ENCODE measurements around the gene NAALADL1. TPM values are rescaled to one million over a fixed set of nuclear protein-coding genes. Genes with fewer than 3 reads are reported as not detected.
A peak's percentile ranks its signal among the peaks of the same experiment; 100 is the strongest.

Gene NAALADL1
- total and polyA plus RNA-seq, 9 of the 15 experiments (the other 6 are each of a cell fraction or from before 2014, with no cell fraction given): 0.06 to 0.72 (median 0.22) TPM; not detected in 4

DNA sequence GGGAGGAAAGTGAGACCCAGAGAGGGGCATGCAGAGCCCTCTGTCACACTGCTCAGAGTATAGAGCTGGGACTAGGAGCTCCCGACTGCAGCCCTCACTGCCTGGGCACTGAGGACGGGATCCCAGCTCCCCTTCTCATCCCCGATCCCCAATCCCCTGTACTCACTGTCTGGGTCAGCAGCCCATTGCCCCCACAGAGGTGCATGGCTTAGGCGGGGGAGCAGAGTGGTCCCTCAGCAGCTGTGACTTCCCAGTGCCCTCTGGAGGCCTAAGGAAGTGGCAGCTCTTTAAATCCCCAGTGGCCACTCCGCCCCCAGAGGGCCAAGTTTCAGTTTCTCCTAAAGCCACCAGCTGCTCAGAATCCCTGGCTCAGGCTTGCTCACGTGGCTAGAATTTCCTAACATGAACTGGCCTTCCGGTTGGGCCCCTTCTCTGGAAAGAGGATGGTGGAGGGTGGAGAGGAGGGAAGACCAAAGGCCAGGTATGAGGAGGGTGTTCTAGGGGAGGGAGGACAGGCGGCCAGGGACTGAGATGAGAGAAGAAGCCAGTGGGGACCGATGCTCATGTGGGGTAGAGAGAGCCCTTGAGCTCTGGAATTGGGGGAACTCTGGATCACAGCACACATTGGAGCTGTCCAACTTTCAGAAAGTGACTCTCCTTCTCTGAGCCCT is 61.5 kb downstream of the NAALADL1 start, which contains the start of gene BATF2 (continued):
- TF ChIP-seq ESRRB (CRISPR knock-in tag; IDR thresholded peaks at IDR 0.05; ENCODE audit: borderline replicate concordance) (no peak), ZNF347 (CRISPR knock-in tag; IDR thresholded peaks at IDR 0.05; ENCODE audit: low read depth) (no peak), DACH1 (IDR thresholded peaks at IDR 0.05; ENCODE audit: partially characterized antibody) (peak; percentile 78), BCOR (IDR thresholded peaks at IDR 0.05) (0 out of 2 replicates have a peak, but pooled peaks have one; percentile 11), HOXB6 (CRISPR knock-in tag; IDR thresholded peaks at IDR 0.05; ENCODE audit: borderline replicate concordance) (no peak), TOE1 (IDR thresholded peaks at IDR 0.05; ENCODE audit: borderline replicate concordance) (peak; percentile 58), TOE1 (CRISPR knock-in tag; IDR thresholded peaks at IDR 0.05; ENCODE audit: borderline replicate concordance, low read depth) (no peak), MTA2 (IDR thresholded peaks at IDR 0.05; ENCODE audit: low read depth) (no peak), ZNF76 (CRISPR knock-in tag; IDR thresholded peaks at IDR 0.05; ENCODE audit: borderline replicate concordance) (no peak), SRSF9 (IDR thresholded peaks at IDR 0.05; ENCODE audit: borderline replicate concordance, low read depth, low read length) (no peak), ZC3H8 (IDR thresholded peaks at IDR 0.05) (no peak), NBN (IDR thresholded peaks at IDR 0.05; ENCODE audit: low read depth) (peak; percentile 18; the same call in 1 of the 2 replicates), KLF1 (tag; IDR thresholded peaks at IDR 0.05) (no peak), SMARCE1 (IDR thresholded peaks at IDR 0.05) (0 out of 2 replicates have a peak, but pooled peaks have one; percentile 36), MAFK (IDR thresholded peaks at IDR 0.05; ENCODE audit: low read length) (no peak), RBM22 (IDR thresholded peaks at IDR 0.05; ENCODE audit: low read depth, low read length, poor library complexity, severe bottlenecking) (no peak), ZNF239 (CRISPR knock-in tag; IDR thresholded peaks at IDR 0.05) (peak; percentile 27; the same call in 1 of the 2 replicates), NCOA4 (IDR thresholded peaks at IDR 0.05; ENCODE audit: partially characterized antibody) (no peak)
- TF ChIP-seq, protein P1, sequence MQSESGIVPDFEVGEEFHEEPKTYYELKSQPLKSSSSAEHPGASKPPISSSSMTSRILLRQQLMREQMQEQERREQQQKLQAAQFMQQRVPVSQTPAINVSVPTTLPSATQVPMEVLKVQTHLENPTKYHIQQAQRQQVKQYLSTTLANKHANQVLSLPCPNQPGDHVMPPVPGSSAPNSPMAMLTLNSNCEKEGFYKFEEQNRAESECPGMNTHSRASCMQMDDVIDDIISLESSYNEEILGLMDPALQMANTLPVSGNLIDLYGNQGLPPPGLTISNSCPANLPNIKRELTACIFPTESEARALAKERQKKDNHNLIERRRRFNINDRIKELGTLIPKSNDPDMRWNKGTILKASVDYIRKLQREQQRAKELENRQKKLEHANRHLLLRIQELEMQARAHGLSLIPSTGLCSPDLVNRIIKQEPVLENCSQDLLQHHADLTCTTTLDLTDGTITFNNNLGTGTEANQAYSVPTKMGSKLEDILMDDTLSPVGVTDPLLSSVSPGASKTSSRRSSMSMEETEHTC (IDR thresholded peaks at IDR 0.05): no peak
- TF ChIP-seq, protein P2, sequence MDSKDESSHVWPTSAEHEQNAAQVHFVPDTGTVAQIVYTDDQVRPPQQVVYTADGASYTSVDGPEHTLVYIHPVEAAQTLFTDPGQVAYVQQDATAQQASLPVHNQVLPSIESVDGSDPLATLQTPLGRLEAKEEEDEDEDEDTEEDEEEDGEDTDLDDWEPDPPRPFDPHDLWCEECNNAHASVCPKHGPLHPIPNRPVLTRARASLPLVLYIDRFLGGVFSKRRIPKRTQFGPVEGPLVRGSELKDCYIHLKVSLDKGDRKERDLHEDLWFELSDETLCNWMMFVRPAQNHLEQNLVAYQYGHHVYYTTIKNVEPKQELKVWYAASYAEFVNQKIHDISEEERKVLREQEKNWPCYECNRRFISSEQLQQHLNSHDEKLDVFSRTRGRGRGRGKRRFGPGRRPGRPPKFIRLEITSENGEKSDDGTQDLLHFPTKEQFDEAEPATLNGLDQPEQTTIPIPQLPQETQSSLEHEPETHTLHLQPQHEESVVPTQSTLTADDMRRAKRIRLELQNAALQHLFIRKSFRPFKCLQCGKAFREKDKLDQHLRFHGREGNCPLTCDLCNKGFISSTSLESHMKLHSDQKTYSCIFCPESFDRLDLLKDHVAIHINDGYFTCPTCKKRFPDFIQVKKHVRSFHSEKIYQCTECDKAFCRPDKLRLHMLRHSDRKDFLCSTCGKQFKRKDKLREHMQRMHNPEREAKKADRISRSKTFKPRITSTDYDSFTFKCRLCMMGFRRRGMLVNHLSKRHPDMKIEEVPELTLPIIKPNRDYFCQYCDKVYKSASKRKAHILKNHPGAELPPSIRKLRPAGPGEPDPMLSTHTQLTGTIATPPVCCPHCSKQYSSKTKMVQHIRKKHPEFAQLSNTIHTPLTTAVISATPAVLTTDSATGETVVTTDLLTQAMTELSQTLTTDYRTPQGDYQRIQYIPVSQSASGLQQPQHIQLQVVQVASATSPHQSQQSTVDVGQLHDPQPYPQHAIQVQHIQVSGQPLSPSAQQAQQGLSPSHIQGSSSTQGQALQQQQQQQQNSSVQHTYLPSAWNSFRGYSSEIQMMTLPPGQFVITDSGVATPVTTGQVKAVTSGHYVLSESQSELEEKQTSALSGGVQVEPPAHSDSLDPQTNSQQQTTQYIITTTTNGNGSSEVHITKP (IDR thresholded peaks at IDR 0.05; ENCODE audit: partially characterized antibody): peak; percentile 77
- TF ChIP-seq, protein P3, sequence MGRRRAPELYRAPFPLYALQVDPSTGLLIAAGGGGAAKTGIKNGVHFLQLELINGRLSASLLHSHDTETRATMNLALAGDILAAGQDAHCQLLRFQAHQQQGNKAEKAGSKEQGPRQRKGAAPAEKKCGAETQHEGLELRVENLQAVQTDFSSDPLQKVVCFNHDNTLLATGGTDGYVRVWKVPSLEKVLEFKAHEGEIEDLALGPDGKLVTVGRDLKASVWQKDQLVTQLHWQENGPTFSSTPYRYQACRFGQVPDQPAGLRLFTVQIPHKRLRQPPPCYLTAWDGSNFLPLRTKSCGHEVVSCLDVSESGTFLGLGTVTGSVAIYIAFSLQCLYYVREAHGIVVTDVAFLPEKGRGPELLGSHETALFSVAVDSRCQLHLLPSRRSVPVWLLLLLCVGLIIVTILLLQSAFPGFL (CRISPR knock-in tag; IDR thresholded peaks at IDR 0.05): no peak
- TF ChIP-seq, protein P4, sequence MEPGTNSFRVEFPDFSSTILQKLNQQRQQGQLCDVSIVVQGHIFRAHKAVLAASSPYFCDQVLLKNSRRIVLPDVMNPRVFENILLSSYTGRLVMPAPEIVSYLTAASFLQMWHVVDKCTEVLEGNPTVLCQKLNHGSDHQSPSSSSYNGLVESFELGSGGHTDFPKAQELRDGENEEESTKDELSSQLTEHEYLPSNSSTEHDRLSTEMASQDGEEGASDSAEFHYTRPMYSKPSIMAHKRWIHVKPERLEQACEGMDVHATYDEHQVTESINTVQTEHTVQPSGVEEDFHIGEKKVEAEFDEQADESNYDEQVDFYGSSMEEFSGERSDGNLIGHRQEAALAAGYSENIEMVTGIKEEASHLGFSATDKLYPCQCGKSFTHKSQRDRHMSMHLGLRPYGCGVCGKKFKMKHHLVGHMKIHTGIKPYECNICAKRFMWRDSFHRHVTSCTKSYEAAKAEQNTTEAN (CRISPR knock-in tag; IDR thresholded peaks at IDR 0.05): 0 out of 2 replicates have a peak, but pooled peaks have one; percentile 18

Data from K562 (cell line).